ENCODE results near the gene MEAK7.

MEAK7 gene, protein sequence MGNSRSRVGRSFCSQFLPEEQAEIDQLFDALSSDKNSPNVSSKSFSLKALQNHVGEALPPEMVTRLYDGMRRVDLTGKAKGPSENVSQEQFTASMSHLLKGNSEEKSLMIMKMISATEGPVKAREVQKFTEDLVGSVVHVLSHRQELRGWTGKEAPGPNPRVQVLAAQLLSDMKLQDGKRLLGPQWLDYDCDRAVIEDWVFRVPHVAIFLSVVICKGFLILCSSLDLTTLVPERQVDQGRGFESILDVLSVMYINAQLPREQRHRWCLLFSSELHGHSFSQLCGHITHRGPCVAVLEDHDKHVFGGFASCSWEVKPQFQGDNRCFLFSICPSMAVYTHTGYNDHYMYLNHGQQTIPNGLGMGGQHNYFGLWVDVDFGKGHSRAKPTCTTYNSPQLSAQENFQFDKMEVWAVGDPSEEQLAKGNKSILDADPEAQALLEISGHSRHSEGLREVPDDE

DNA sequence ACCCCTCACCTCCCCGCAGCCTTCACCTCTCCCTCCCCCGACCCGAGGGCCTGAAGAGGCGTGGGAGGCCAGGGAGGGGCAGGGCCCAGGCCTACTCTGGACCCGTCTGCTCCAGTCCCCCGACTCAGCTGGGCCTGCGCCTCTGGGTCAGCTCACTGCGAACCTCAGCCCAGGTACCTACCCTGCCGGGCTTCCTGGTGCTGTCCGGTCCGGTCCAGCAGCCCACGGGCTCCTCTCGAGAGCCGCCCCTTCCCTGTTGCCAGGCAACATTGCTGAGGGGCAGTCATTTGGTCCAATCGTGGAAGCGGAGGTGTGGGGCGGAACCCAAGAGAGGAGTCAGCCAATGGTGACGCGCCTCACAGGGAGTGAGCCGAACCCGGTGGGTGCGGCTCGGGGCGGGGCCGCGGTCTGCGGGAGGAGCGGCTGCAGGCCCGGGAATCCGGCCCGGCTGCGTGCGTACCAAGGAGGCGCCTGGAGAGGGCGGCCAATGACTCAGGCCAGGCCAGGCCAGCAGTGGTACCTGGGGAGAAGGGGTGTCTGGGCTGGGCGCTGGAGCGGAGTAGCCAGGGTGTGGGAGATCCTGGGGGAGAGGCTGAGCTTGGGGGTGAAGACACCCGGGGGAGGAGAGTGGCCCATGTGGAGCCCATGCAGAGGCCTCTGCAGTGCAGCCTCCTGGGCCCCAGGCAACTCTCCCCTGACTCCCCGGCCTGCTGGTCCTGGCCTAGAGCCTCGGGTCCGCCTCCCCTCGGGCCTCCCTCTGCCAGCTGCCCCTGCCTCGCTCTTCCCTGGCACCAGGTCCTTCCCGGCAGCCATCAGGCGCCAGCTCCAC lies at the start of gene MEAK7:
MEAK7 (minus strand) TSS at position 240 of the 829 bp plus-strand sequence. CDS start 6,573 bp downstream, outside the sequence.
- Histone ChIP-seq H3K4me1 (ENCODE audit: insufficient read depth, low read length) (peaks cover 9% of the 10 kb centered on the region), H3K9ac (ENCODE audit: low read depth, low read length) (peak within 1 kb of the TSS; percentile 77), H3K9me3 (ENCODE audit: control insufficient read depth, insufficient read depth, low read length) (no peaks in the 10 kb centered on the region), H3K36me3 (ENCODE audit: insufficient read depth, low read length) (peaks cover 3% of the 10 kb centered on the region; the same call in 1 of the 2 replicates)

GRCh38 chr16:84553873-84554399 lies 49.5 kb upstream of the MEAK7 start:
- Histone ChIP-seq H3K9me3 (ENCODE audit: control insufficient read depth, insufficient read depth, low read length) (no peaks in the 10 kb centered on the region), H3K9ac (ENCODE audit: low read depth, low read length) (no peak overlapping the region), H3K36me3 (ENCODE audit: insufficient read depth, low read length) (no peaks in the 10 kb centered on the region)

DNA sequence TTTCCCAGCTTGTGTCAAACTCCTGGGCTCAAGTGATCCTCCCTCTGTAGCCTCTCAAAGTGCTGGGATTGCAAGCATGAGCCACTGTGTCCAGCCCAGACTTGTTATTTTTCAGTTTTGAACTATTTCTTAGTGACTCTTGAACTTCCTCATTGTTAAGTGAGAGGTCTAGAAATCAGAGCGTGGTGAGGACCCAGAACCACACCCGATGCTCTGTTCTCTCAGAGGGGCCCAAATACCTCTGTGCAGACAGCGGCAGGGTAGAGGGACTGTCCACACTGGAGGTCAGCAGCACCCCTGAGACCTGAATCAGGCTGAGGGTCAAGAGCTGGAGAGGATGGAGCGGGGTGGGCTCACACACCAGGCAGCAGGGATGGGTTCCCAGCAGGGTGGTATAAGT lies 47.7 kb upstream of the MEAK7 start:
- Histone ChIP-seq H3K9me3 (ENCODE audit: control insufficient read depth, insufficient read depth, low read length) (no peaks in the 10 kb centered on the region), H3K36me3 (ENCODE audit: insufficient read depth, low read length) (no peaks in the 10 kb centered on the region), H3K9ac (ENCODE audit: low read depth, low read length) (no peak overlapping the region), H3K4me1 (ENCODE audit: insufficient read depth, low read length) (peaks cover 6% of the 10 kb centered on the region)

More at GRCh38 chr16:84553873-84554399, 49.5 kb upstream of the MEAK7 start:
- peaks cover 2% of the 10 kb centered on the region; the same call in 1 of the 2 replicates for H3K4me1 ChIP-seq (ENCODE audit: insufficient read depth, low read length)

DNA sequence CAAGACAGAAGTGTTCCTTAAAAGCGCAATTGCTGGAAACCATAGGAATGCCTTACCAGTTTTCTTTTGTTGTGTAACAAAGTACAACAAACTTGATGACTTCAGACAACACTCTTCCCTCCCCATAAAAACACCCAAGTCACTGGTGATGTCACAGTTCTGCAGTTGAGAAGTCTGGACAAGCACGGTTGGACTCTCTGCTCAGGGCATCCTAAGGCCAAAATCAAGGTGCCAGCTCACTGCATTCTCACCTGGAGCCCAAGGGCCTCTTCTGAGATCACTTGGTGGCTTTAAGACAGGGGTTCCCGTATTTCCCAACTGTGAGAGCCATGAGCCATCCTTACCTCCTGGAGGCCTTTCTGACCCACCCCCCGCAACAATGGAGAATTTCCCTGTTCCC lies 45.6 kb upstream of the MEAK7 start:
- Histone ChIP-seq H3K4me1 (ENCODE audit: insufficient read depth, low read length) (peaks cover 6% of the 10 kb centered on the region), H3K9ac (ENCODE audit: low read depth, low read length) (no peak overlapping the region), H3K36me3 (ENCODE audit: insufficient read depth, low read length) (no peaks in the 10 kb centered on the region)

GRCh38 chr16:84548971-84549844 lies 44.7 kb upstream of the MEAK7 start:
- H3K4me1 ChIP-seq (ENCODE audit: insufficient read depth, low read length), result peaks cover 6% of the 10 kb centered on the region
- H3K9me3 ChIP-seq (ENCODE audit: control insufficient read depth, insufficient read depth, low read length), result no peaks in the 10 kb centered on the region
- no peak overlapping the region for H3K9ac ChIP-seq (ENCODE audit: low read depth, low read length)
- no peaks in the 10 kb centered on the region for H3K36me3 ChIP-seq (ENCODE audit: insufficient read depth, low read length)

More for the DNA sequence above, 45.6 kb upstream of the MEAK7 start:
- H3K9me3 ChIP-seq (ENCODE audit: control insufficient read depth, insufficient read depth, low read length), result no peaks in the 10 kb centered on the region

DNA sequence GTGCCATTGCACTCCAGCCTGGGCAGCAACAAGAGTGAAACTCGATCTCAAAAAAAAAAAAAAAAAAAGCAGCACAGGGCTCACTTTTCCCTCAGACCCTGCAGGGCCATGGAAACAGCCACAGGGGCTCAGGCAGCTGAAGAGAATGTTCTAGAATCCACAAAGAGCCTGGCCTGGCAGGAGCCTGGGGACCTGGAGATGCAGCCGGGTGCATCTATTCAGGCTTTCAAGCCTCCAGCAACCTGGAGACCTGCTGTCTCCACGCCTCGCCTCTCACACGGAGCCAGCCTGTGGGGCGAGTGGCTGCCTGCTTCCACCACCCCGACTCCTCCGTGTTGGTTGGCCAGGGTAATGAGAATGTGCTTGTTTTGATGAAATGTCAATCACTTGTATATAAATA lies 44.0 kb upstream of the MEAK7 start:
- H3K9me3 ChIP-seq (ENCODE audit: control insufficient read depth, insufficient read depth, low read length), result no peaks in the 10 kb centered on the region
- H3K36me3 ChIP-seq (ENCODE audit: insufficient read depth, low read length), result no peaks in the 10 kb centered on the region
- H3K4me1 ChIP-seq (ENCODE audit: insufficient read depth, low read length), result peaks cover 6% of the 10 kb centered on the region
- H3K9ac ChIP-seq (ENCODE audit: low read depth, low read length), result no peak overlapping the region

- Histone ChIP-seq H3K9ac (ENCODE audit: low read depth, low read length) (no peak overlapping the region), H3K4me1 (ENCODE audit: insufficient read depth, low read length) (peaks cover 6% of the 10 kb centered on the region), H3K9me3 (ENCODE audit: control insufficient read depth, insufficient read depth, low read length) (no peaks in the 10 kb centered on the region), H3K36me3 (ENCODE audit: insufficient read depth, low read length) (no peaks in the 10 kb centered on the region)
These were observed 43.1 kb upstream of the MEAK7 start for GRCh38 chr16:84547546-84548061.

GRCh38 chr16:84546669-84547545 lies 42.4 kb upstream of the MEAK7 start:
- no peak overlapping the region for H3K9ac ChIP-seq (ENCODE audit: low read depth, low read length)

GRCh38 chr16:84545114-84545737 lies 40.8 kb upstream of the MEAK7 start:
- no peaks in the 10 kb centered on the region for H3K9me3 ChIP-seq (ENCODE audit: control insufficient read depth, insufficient read depth, low read length)
- peaks cover 6% of the 10 kb centered on the region for H3K4me1 ChIP-seq (ENCODE audit: insufficient read depth, low read length)
- no peak overlapping the region for H3K9ac ChIP-seq (ENCODE audit: low read depth, low read length)
- no peaks in the 10 kb centered on the region for H3K36me3 ChIP-seq (ENCODE audit: insufficient read depth, low read length)

More at GRCh38 chr16:84546669-84547545, 42.4 kb upstream of the MEAK7 start:
- Histone ChIP-seq H3K36me3 (ENCODE audit: insufficient read depth, low read length) (no peaks in the 10 kb centered on the region), H3K4me1 (ENCODE audit: insufficient read depth, low read length) (peaks cover 6% of the 10 kb centered on the region), H3K9me3 (ENCODE audit: control insufficient read depth, insufficient read depth, low read length) (no peaks in the 10 kb centered on the region)

GRCh38 chr16:84544031-84544773 lies 39.7 kb upstream of the MEAK7 start:
- Histone ChIP-seq H3K4me1 (ENCODE audit: insufficient read depth, low read length) (peaks cover 6% of the 10 kb centered on the region), H3K36me3 (ENCODE audit: insufficient read depth, low read length) (no peaks in the 10 kb centered on the region), H3K9me3 (ENCODE audit: control insufficient read depth, insufficient read depth, low read length) (no peaks in the 10 kb centered on the region), H3K9ac (ENCODE audit: low read depth, low read length) (no peak overlapping the region)

GRCh38 chr16:84543253-84543652 lies 38.8 kb upstream of the MEAK7 start:
- Histone ChIP-seq H3K36me3 (ENCODE audit: insufficient read depth, low read length) (no peaks in the 10 kb centered on the region), H3K9ac (ENCODE audit: low read depth, low read length) (no peak overlapping the region), H3K9me3 (ENCODE audit: control insufficient read depth, insufficient read depth, low read length) (no peaks in the 10 kb centered on the region), H3K4me1 (ENCODE audit: insufficient read depth, low read length) (peaks cover 6% of the 10 kb centered on the region)

Data from ES-I3 (cell line).